ENCODE measurements around the gene TLR9.

The TLR9 gene

GRCh38 chr3:52172262-52172757, 53.1 kb downstream of the TLR9 start:
- no peak for DNase-seq (ENCODE audit: low read depth)

GRCh38 chr3:52171514-52172261, 53.8 kb downstream of the TLR9 start:
- no peak for DNase-seq (ENCODE audit: low read depth)
